Caco-2 (cell line): ENCODE results near the gene USF2. TPM values are rescaled to one million over a fixed set of nuclear protein-coding genes. Genes with fewer than 3 reads are reported as not detected.

Experiments used
- BruUV-seq: library from RNA; stranded (reverse); fragments of 400-500 nt; replicated peaks from 2 replicates; lab custom pipeline; 2021; lab: Mats Ljungman, UMichigan
- CTCF ChIA-PET: fragments of 300-600 bp; sonication (Branson Sonifier 250); formaldehyde crosslinking; loops from one replicate; lab custom pipeline; 2022; ENCODE audit warnings: antibody characterized with exemption; lab: Charles Lee
- POLR2A ChIA-PET: fragments of 300-600 bp; sonication (Branson Sonifier 250); formaldehyde crosslinking; loops from one replicate; lab custom pipeline; 2022; ENCODE audit warnings: antibody characterized with exemption; lab: Charles Lee
- DNase-seq, 2 experiments: peaks; one replicate each; pipeline versions ENCODE4 v3.0.0 to v3.0.0-alpha.2; 2020 to 2022
- H3K27me3 ChIP-seq: replicated peaks from 2 replicates; pipeline ENCODE4 v1.6.0; 2011; ENCODE audit warnings: low read length; ENCODE audit not compliant: control insufficient read depth, insufficient read depth
- H3K36me3 ChIP-seq: 2 replicates; pipeline ENCODE4 v1.5.1; 2011; ENCODE audit warnings: low read length; ENCODE audit not compliant: control insufficient read depth, insufficient read depth
- H3K4me1 ChIP-seq: fragments of 250-450 bp; sonication (Bioruptor Pico); 2 replicates; pipeline ENCODE4 v1.5.1; 2020; ENCODE audit warnings: mild to moderate bottlenecking
- H3K4me3 ChIP-seq: 2 replicates; pipeline ENCODE4 v1.5.1; 2011; ENCODE audit warnings: low read depth, mild to moderate bottlenecking, control low read depth, low read length
- H3K9me3 ChIP-seq: fragments of 250-450 bp; sonication (Bioruptor Pico); 2 replicates; pipeline ENCODE4 v1.5.1; 2020; ENCODE audit warnings: mild to moderate bottlenecking, moderate library complexity
- H3K27ac Mint-ChIP-seq: one replicate; pipeline ENCODE4 v1.8.0; 2022; ENCODE audit warnings: mixed read lengths; ENCODE audit not compliant: unreplicated experiment
- H3K27me3 Mint-ChIP-seq: one replicate; pipeline ENCODE4 v1.8.0; 2022; ENCODE audit warnings: mixed read lengths; ENCODE audit not compliant: insufficient read depth, unreplicated experiment
- H3K36me3 Mint-ChIP-seq: one replicate; pipeline ENCODE4 v1.8.0; 2022; ENCODE audit warnings: mild to moderate bottlenecking, mixed read lengths; ENCODE audit not compliant: insufficient read depth, unreplicated experiment
- H3K4me1 Mint-ChIP-seq: one replicate; pipeline ENCODE4 v1.8.0; 2022; ENCODE audit warnings: low read depth, mixed read lengths; ENCODE audit not compliant: unreplicated experiment
- H3K4me3 Mint-ChIP-seq: one replicate; pipeline ENCODE4 v1.8.0; 2022; ENCODE audit warnings: mild to moderate bottlenecking, moderate library complexity, mixed read lengths; ENCODE audit not compliant: unreplicated experiment
- H3K9me3 Mint-ChIP-seq: one replicate; pipeline ENCODE4 v1.8.0; 2022; ENCODE audit warnings: mixed read lengths; ENCODE audit not compliant: unreplicated experiment
- CTCF ChIP-seq, 2 experiments: fragments of 200-600 bp in 1 of 2; IDR thresholded peaks; 1 replicate in 1 of 2; 2 replicates in 1 of 2; pipeline versions ENCODE4 v1.5.1 to v1.8.0; 2011 to 2022; ENCODE audit warnings: antibody characterized with exemption in 1 of 2, control low read depth in 1 of 2, inconsistent platforms in 1 of 2, low read depth in 1 of 2, low read length in 1 of 2, mild to moderate bottlenecking in 1 of 2, moderate library complexity in 1 of 2; ENCODE audit not compliant: insufficient read depth in 1 of 2, severe bottlenecking in 1 of 2, unreplicated experiment in 1 of 2
- intact Hi-C: fragments of 100-400 bp; cut with micrococcal nuclease; formaldehyde crosslinking; loops from one replicate; pipeline ENCODE4 v1.10.0; 2022; ENCODE audit not compliant: unreplicated experiment
- total RNA-seq: library from RNA; stranded (reverse); gene quantifications from 2 replicates; pipeline ENCODE4 v1.2.3, GENCODE V29; 2022

USF2 gene
- total RNA-seq, 1 experiment from 2014 or later = 105 TPM

DNA sequence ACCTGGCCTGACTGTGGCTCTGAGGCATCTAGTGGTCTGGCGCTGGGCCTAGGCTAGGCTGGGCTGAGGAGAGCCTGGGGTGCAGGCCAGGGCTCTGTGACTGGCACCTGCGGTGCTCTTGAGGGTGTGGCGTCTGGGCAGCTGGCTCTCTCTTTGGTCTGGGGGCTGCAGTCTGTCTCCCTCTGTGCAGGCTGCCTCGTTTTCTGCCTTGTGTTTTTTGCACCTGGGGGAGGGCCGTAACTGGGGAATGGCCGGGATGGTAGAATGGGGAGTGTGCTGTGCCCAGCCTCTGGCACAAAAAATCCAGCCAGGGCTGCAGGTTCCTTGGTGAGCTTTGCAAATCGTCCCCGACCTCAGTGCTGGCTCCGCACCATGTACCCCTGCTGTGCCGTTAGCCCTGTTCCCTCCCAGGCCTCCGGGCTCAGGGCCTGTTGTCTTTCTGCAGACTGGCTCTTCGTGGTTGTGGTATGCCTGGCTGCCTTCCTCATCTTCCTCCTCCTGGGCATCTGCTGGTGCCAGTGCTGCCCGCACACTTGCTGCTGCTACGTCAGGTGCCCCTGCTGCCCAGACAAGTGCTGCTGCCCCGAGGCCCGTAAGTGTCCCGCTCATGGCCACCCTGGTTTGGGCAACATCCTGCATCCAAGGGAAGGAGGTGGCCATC lies 6.5 kb upstream of the USF2 start:
- H3K36me3 Mint-ChIP-seq = peaks cover 94% of the 10 kb centered on the region
- ChIA-PET CTCF (no interaction called here), POLR2A (no interaction called here)
- no peaks in the 10 kb centered on the region for H3K9me3 ChIP-seq
- peak in 1 of 2 experiments; percentile 33 for DNase-seq
- intact Hi-C loops = no loop called here
- H3K4me1 Mint-ChIP-seq = no peaks in the 10 kb centered on the region
- H3K9me3 Mint-ChIP-seq = no peaks in the 10 kb centered on the region
- 0 out of 2 replicates have a peak, but pooled peaks cover 4% of the 10 kb centered on the region for H3K4me1 ChIP-seq
- no peaks in the 10 kb centered on the region for H3K27me3 ChIP-seq
- H3K4me3 ChIP-seq = no peak overlapping the region
- BruUV-seq = no TSS peak
- H3K27ac Mint-ChIP-seq = peak overlapping the region; percentile 83
- H3K27me3 Mint-ChIP-seq = no peaks in the 10 kb centered on the region
- H3K4me3 Mint-ChIP-seq = no peak overlapping the region
- peaks cover 11% of the 10 kb centered on the region for H3K36me3 ChIP-seq
- no peak for TF ChIP-seq CTCF (IDR thresholded peaks at IDR 0.05; ENCODE audit: insufficient read depth in 1 of 2, low read depth in 1 of 2, low read length in 1 of 2, severe bottlenecking in 1 of 2, unreplicated experiment in 1 of 2)

DNA sequence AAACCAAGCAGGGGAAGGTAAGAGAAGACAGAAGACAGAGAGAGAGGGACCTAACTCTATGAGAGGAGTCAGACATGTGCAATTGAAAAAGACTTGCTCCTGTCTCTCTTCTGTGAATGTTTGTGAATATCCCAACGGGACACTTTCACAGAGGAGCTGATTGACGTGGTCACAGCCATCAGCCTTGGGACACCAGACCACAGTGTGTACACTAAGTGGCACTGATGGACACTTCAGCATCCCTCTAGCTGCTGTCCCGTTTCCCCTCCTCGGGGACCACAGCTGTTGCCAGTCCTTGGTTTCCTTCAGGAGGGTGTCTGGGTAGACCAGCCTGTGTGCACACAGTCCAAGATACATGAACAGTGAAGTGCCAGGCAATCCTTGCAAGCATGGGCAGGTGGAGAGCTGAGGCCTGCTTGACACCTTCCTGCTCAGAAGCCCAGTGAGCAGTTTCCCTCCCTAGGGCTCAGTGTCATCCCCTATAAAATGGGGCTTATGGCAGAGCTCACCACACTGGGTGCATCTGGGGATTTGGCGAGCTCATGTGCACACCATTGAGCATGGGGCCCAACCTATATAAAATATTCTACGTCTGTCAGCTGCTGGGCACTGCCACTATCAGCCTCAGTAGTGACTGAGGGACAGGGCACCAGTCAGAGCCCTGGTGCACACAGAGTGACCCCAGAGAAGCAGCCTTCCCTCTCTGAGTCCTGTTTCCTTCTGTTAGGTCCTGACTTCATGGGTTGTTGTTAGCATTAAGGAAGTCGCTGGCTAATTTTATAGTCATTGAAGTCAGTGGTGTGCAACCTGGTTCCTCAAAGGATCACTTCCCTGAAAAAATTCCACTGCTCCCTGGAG lies 4.3 kb upstream of the USF2 start:
- peak in 1 of 2 experiments; percentile 29 for DNase-seq
- H3K9me3 ChIP-seq = no peaks in the 10 kb centered on the region
- intact Hi-C loops = loop anchor here (2.0 kb wide), 1 partner anchor 16 kb away; the partner anchor contains the start of gene LSR
- Mint-ChIP-seq H3K27ac (peak overlapping the region; percentile 58), H3K4me1 (no peaks in the 10 kb centered on the region), H3K36me3 (peaks cover 96% of the 10 kb centered on the region), H3K4me3 (no peak overlapping the region), H3K27me3 (no peaks in the 10 kb centered on the region), H3K9me3 (no peaks in the 10 kb centered on the region)
- 0 out of 2 replicates have a peak, but pooled peaks cover 4% of the 10 kb centered on the region for H3K4me1 ChIP-seq
- H3K27me3 ChIP-seq = no peaks in the 10 kb centered on the region
- CTCF ChIA-PET = no interaction called here
- no peak overlapping the region for H3K4me3 ChIP-seq
- H3K36me3 ChIP-seq = peaks cover 8% of the 10 kb centered on the region
- no TSS peak for BruUV-seq
- TF ChIP-seq CTCF (IDR thresholded peaks at IDR 0.05; ENCODE audit: insufficient read depth in 1 of 2, low read depth in 1 of 2, low read length in 1 of 2, severe bottlenecking in 1 of 2, unreplicated experiment in 1 of 2) = no peak
- POLR2A ChIA-PET = interaction anchor here (1.1 kb wide), 1 partner anchor 11 kb away, joined by 3 read pairs; no protein-coding TSS in a partner anchor

DNA sequence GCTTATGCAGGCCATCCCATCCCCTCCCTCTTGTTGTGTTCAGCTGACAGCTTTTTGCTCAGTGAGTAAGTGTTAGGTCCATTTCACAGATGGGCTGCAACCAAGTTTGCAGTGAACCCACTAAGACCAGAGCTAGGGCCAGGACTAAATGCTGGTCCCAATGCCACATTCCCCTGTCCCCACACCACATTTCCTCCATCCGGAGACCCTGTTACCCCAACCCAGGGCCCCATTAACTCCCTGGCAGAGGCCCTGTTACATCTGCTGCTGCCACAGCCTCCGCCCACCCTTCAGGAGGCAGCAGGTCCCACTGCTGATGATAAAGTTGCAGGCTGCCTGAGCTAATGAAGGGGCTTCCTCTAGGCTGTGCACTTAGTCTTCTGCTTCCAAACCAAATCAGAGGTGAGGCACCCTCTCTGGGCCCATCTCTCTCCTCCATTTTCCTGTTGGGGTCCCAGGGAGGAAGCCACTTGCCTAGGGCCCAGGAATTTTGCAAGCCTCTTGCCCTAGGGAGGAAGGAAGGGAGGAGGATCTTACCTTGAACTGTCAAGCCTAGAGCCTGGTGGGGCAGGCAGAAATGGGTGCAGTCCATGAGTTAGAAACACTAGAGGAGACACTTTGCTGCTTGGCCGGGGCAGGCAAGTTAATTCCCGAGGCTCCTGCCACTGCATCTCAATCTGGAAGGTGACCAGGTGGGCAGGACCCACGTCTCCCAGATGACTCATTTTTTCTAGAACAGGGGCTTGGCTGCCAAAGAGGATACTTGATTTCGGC lies 3.4 kb upstream of the USF2 start:
- peaks cover 96% of the 10 kb centered on the region for H3K36me3 Mint-ChIP-seq

More for the DNA sequence above, 3.4 kb upstream of the USF2 start:
- no peaks in the 10 kb centered on the region for H3K9me3 ChIP-seq
- Mint-ChIP-seq H3K27me3 (no peaks in the 10 kb centered on the region), H3K27ac (peak overlapping the region; percentile 58), H3K4me1 (no peaks in the 10 kb centered on the region), H3K4me3 (peak overlapping the region; percentile 25), H3K9me3 (no peaks in the 10 kb centered on the region)
- peak in 1 of 2 experiments; percentile 31 for DNase-seq
- H3K36me3 ChIP-seq = peaks cover 8% of the 10 kb centered on the region
- ChIA-PET POLR2A (no interaction called here), CTCF (no interaction called here)
- H3K4me3 ChIP-seq = no peak overlapping the region
- TF ChIP-seq CTCF (IDR thresholded peaks at IDR 0.05; ENCODE audit: insufficient read depth in 1 of 2, low read depth in 1 of 2, low read length in 1 of 2, severe bottlenecking in 1 of 2, unreplicated experiment in 1 of 2) = no peak
- H3K27me3 ChIP-seq = no peaks in the 10 kb centered on the region
- peaks cover 10% of the 10 kb centered on the region for H3K4me1 ChIP-seq
- intact Hi-C loops = loop anchor here (2.0 kb wide), 1 partner anchor 17 kb away; the partner anchor contains the start of gene LSR
- BruUV-seq = no TSS peak
